Measurements from ENCODE around the gene PDZRN3. TPM values are rescaled to one million over a fixed set of nuclear protein-coding genes. Genes with fewer than 3 reads are reported as not detected.

PDZRN3 gene
- total and polyA plus RNA-seq, 4 donors, result 7.3 to 36.4 (median 16.3) TPM

- TF ChIP-seq CTCF (IDR thresholded peaks at IDR 0.05; ENCODE audit: control extremely low read depth, extremely low read depth), result no peak
- peaks cover 0 to 9% (median 0%) of the 10 kb centered on the region in 4 donors for H3K9me3 ChIP-seq (ENCODE audit: control insufficient read depth in 4 of 4, insufficient read depth in 3 of 4, low read length in 3 of 4)
- peaks cover 2 to 50% (median 28%) of the 10 kb centered on the region in 4 donors for H3K36me3 ChIP-seq (ENCODE audit: control insufficient read depth in 4 of 4, insufficient read depth in 4 of 4, low read length in 4 of 4)
- DNase-seq (no peak), ATAC-seq (ENCODE audit: insufficient read depth, low FRiP score) (no peak)
- H3K27me3 ChIP-seq (ENCODE audit: control insufficient read depth in 3 of 3, insufficient read depth in 3 of 3, low read length in 2 of 3), result no peaks in the 10 kb centered on the region
- WGBS, 2 donors, result 90 to 91% methylated on average over 66 of the region's 66 CpGs
- H3K4me1 ChIP-seq (ENCODE audit: control insufficient read depth in 5 of 5, insufficient read depth in 5 of 5, low read length in 5 of 5), result peaks cover 0 to 8% (median 0%) of the 10 kb centered on the region in 5 donors
- no peak overlapping the region for H3K4me3 ChIP-seq
- no peak overlapping the region for H3K9ac ChIP-seq (ENCODE audit: insufficient read depth in 1 of 2, low read length in 2 of 2)
- no peak overlapping the region for H3K27ac ChIP-seq (ENCODE audit: low read depth in 1 of 2, low read length in 1 of 2)
Observed at GRCh38 chr3:73384091-73384906, 240.4 kb downstream of the PDZRN3 start.

GRCh38 chr3:73383470-73384049, 241.2 kb downstream of the PDZRN3 start:
- no peak for TF ChIP-seq CTCF (IDR thresholded peaks at IDR 0.05; ENCODE audit: control extremely low read depth, extremely low read depth)
- Histone ChIP-seq H3K4me1 (ENCODE audit: control insufficient read depth in 5 of 5, insufficient read depth in 5 of 5, low read length in 5 of 5) (peaks cover 0 to 7% (median 0%) of the 10 kb centered on the region in 5 donors), H3K27ac (ENCODE audit: low read depth in 1 of 2, low read length in 1 of 2) (no peak overlapping the region), H3K27me3 (ENCODE audit: control insufficient read depth in 3 of 3, insufficient read depth in 3 of 3, low read length in 2 of 3) (no peaks in the 10 kb centered on the region), H3K9me3 (ENCODE audit: control insufficient read depth in 4 of 4, insufficient read depth in 3 of 4, low read length in 3 of 4) (peaks cover 0 to 9% (median 0%) of the 10 kb centered on the region in 4 donors), H3K9ac (ENCODE audit: insufficient read depth in 1 of 2, low read length in 2 of 2) (no peak overlapping the region), H3K36me3 (ENCODE audit: control insufficient read depth in 4 of 4, insufficient read depth in 4 of 4, low read length in 4 of 4) (peaks cover 2 to 46% (median 28%) of the 10 kb centered on the region in 4 donors), H3K4me3 (no peak overlapping the region)
- 88 to 90% methylated on average over 47 of the region's 47 CpGs for WGBS, 2 donors
- ATAC-seq (ENCODE audit: insufficient read depth, low FRiP score) (no peak), DNase-seq (no peak)

- peaks cover 0 to 9% (median 0%) of the 10 kb centered on the region in 4 donors for H3K9me3 ChIP-seq (ENCODE audit: control insufficient read depth in 4 of 4, insufficient read depth in 3 of 4, low read length in 3 of 4)
- H3K27me3 ChIP-seq (ENCODE audit: control insufficient read depth in 3 of 3, insufficient read depth in 3 of 3, low read length in 2 of 3), result no peaks in the 10 kb centered on the region
- no peak overlapping the region for H3K27ac ChIP-seq (ENCODE audit: low read depth in 1 of 2, low read length in 1 of 2)
- WGBS, 2 donors, result 83 to 87% methylated on average over 2 of the region's 2 CpGs
- H3K4me1 ChIP-seq (ENCODE audit: control insufficient read depth in 5 of 5, insufficient read depth in 5 of 5, low read length in 5 of 5), result peaks cover 0 to 9% (median 0%) of the 10 kb centered on the region in 5 donors
- TF ChIP-seq CTCF (IDR thresholded peaks at IDR 0.05; ENCODE audit: control extremely low read depth, extremely low read depth), result no peak
- ATAC-seq (ENCODE audit: insufficient read depth, low FRiP score) (no peak), DNase-seq (no peak)
- peaks cover 2 to 30% (median 15%) of the 10 kb centered on the region in 4 donors for H3K36me3 ChIP-seq (ENCODE audit: control insufficient read depth in 4 of 4, insufficient read depth in 4 of 4, low read length in 4 of 4)
- no peak overlapping the region for H3K4me3 ChIP-seq
- no peak overlapping the region for H3K9ac ChIP-seq (ENCODE audit: insufficient read depth in 1 of 2, low read length in 2 of 2)
Observed at GRCh38 chr3:73381551-73381950, 243.2 kb downstream of the PDZRN3 start.
